Measurements from ENCODE around the gene AIFM2. TPM values are rescaled to one million over a fixed set of nuclear protein-coding genes. Genes with fewer than 3 reads are reported as not detected.

Gene AIFM2
- total RNA-seq, 1 donor from 2014 or later, result 3.7 TPM

DNA sequence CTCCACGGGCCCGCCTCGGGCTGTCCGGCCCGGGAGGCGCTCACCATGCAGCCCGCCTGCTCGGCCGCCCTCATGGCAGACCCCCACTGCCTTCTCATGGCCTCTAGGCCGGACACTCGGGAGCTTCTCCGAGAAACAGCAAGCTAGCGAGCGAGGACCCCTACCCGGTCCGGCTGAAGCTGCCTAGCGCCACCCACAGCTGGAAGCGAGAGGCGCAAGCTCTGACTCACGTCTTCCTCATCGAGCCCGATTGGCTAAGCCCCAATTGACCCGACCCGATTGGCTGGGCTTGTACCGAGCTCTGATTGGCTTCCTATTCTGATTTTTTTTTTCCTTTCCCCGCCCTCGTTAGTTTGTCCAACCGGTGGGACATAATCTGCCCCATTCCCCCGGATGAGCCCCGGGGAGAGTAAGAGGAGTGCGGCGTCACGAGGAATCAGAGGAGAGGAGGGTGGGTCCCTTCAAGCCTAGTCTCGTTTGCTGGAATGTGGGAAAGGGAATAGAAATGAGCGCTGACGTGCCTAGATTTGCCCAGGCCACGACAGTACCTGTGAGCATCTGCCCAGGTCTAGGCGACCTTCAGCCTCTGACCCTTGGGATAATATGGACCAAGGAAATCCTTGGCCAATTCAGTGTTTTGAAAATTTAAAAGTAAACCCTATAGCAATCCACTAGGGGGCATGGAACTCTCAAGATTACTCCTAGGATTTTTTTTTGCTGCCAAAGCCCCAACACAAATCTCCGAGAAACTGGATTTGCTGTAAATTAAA is 14.0 kb upstream of the AIFM2 start, which contains the start of gene TYSND1:
Gene TYSND1, minus strand, starts transcription at position 212 of the 770 bp plus-strand sequence. Its CDS starts 114 bp downstream, at position 98.
- H3K4me3 ChIP-seq (ENCODE audit: low read depth, low read length), result peak within 1 kb of the TSS; percentile 82
- TF ChIP-seq, protein P1, sequence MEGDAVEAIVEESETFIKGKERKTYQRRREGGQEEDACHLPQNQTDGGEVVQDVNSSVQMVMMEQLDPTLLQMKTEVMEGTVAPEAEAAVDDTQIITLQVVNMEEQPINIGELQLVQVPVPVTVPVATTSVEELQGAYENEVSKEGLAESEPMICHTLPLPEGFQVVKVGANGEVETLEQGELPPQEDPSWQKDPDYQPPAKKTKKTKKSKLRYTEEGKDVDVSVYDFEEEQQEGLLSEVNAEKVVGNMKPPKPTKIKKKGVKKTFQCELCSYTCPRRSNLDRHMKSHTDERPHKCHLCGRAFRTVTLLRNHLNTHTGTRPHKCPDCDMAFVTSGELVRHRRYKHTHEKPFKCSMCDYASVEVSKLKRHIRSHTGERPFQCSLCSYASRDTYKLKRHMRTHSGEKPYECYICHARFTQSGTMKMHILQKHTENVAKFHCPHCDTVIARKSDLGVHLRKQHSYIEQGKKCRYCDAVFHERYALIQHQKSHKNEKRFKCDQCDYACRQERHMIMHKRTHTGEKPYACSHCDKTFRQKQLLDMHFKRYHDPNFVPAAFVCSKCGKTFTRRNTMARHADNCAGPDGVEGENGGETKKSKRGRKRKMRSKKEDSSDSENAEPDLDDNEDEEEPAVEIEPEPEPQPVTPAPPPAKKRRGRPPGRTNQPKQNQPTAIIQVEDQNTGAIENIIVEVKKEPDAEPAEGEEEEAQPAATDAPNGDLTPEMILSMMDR (conservative IDR thresholded peaks at IDR 0.05; ENCODE audit: low read depth, low read length), result peak; percentile 72
- DNase-seq (ENCODE audit: low read depth), result peak; percentile 89

DNA sequence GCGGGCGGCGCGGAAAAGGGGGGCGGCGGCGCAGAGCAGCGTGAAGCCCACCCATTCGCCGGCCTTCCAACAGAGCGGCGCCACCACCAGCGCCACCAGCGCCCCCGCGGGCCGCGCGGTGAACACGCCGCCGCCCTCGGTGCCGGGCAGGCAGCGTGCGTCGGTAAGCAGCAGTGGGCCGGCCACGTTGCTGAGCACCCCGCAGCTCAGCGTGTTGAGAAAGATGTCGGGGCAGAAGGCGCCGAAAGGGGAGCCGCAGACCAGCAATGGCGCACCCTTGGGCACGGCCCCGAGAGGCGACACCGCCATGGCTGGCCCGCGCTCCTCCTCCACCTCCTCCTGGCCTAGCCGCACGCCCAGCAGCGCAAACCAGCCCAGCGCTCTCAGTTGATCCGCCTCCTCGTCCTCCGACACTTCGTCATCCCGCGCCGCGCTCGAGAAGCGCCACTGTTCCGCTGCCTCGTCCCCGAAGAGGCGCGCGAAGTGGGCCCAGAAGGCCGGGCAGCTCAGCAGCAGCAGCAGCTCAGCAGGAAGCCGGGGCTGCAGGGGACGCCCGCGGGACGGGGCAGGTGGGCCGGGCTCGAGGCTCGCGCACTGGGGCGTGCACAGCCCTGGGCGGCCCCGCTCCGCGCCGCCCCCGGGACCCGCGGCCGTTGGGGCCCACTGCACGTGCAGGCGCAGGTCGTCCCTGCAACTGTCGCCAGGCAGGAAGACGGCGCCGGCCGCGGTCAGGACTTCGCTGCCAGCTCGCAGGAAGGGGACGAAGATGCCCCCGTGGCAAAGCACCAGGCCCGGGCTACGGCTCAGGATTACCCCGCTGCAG is 13.3 kb upstream of the AIFM2 start:
- TF ChIP-seq, protein P1 (conservative IDR thresholded peaks at IDR 0.05; ENCODE audit: low read depth, low read length), result peak; percentile 39
- peak overlapping the region; percentile 82 for H3K4me3 ChIP-seq (ENCODE audit: low read depth, low read length)
- no peak for DNase-seq (ENCODE audit: low read depth)

DNA sequence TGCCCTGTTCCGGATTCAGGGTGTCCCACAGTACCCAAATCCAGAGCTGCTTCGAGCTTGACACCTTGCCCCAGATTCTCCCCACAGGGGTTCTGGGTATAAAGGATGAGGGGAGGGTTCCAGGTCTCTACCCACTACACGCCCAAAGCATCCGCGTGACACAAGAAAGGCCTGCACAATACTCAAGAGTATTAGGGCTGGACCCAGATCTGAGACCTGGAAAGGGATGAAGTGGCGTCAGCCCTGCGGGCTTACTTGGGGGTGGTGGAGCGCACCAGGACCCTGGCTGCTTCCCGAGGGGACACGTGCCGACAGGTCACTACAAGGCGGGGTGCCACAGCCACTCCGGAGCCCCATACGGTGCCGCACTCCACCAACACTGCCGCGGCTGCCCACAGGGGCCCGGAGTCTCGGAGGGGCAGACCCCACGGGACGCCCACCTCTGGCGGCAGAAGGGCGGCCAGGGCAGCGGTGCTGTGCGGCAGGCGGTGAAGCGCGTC is 12.6 kb upstream of the AIFM2 start:
- peak overlapping the region; percentile 82 for H3K4me3 ChIP-seq (ENCODE audit: low read depth, low read length)
- no peak for DNase-seq (ENCODE audit: low read depth)
- TF ChIP-seq, protein P1 (conservative IDR thresholded peaks at IDR 0.05; ENCODE audit: low read depth, low read length), result no peak

DNA sequence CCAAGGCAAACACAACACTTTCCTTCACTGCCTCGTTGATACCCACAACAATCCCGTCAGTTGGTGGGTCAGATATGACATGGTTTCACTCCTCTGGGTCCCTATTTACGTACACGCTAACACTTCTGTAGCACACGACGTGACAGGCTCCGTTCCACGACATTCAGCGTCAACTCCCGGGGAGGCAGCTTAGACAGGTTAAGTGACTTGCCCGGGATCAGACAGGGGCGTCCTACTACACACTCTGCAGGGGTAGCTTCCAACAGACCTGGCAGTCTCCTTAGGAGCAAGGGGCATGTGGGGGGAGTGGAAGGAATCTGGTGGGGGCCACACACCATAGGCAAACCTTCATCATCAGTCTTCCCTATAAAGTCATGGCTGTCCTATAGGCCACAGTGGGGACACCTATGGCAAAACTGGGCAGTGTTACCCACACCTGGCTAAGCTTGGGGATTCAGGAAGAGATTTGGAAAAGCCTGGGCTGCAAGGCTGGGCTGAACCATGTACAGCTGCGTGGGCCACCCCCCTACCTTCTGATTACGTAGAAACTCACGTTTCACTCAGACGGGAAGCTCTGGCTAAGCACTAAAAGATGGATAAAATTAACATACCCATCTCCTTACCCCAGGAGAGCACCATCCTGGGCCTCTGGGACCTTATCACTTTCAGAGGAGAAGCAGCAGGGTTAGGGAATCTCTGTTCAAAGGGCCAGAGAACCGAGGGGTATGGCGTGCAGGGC is 11.9 kb upstream of the AIFM2 start:
- peak overlapping the region; percentile 82 for H3K4me3 ChIP-seq (ENCODE audit: low read depth, low read length)
- no peak for DNase-seq (ENCODE audit: low read depth)
- TF ChIP-seq, protein P1 (conservative IDR thresholded peaks at IDR 0.05; ENCODE audit: low read depth, low read length), result no peak

DNA sequence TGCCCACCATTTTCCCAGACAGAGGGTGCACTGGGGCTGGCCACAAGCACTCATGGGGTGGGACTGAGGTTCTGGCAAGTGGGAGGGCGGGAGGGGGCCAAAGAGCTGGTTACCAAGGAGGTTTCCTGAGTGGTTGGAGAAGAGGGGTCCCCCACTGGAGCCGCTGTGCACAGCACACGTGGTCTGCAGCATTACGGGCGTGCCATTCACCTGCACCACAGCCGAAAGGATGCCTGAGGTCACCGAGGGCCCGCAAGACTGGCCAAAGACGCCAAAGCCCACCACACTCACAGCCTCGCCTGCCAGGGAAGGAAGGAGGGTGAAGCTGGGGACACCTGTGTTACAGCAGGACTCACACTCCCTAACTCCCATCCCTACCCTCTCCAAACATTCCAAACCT is 9.9 kb upstream of the AIFM2 start:
- H3K4me3 ChIP-seq (ENCODE audit: low read depth, low read length), result no peak overlapping the region
- DNase-seq (ENCODE audit: low read depth), result no peak
- TF ChIP-seq, protein P1 (conservative IDR thresholded peaks at IDR 0.05; ENCODE audit: low read depth, low read length), result no peak

DNA sequence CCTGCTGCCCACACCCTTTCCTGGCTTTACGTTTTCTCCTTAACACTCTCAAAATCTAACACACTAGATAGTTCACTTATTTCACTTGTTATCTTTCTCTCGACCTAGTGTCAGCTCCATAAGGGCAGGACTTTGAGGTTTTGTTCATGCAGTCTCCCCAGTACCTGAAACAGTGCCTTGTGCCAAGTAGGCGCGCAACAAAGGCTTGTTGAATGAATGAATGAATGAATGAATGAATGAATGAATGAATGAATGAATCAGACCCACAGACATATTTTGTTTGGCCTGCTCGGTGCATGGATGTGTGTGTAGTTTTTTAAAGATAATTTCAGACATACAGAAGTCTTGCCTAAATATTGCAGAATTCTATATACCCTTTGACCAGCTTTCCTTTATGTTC is 7.7 kb upstream of the AIFM2 start:
- H3K4me3 ChIP-seq (ENCODE audit: low read depth, low read length), result no peak overlapping the region
- DNase-seq (ENCODE audit: low read depth), result no peak
- TF ChIP-seq, protein P1 (conservative IDR thresholded peaks at IDR 0.05; ENCODE audit: low read depth, low read length), result no peak

All from epithelial cell of proximal tubule (primary cell).